PC-3 (cell line): Measurements from ENCODE around the gene TPX2. TPM values are rescaled to one million over a fixed set of nuclear protein-coding genes. Genes with fewer than 3 reads are reported as not detected.

Experiments used
- ATAC-seq: fragments of 200-7000 bp; cut with Tn5 transposase; 2 replicates; pipeline ENCODE4 v1.9.1; 2020; ENCODE audit warnings: mild to moderate bottlenecking, moderate library complexity
- BruUV-seq: library from RNA; stranded (reverse); fragments of 400-500 nt; replicated peaks from 2 replicates; lab custom pipeline; 2021; lab: Mats Ljungman, UMichigan
- CTCF ChIA-PET: fragments of 300-600 bp; sonication (Branson Sonifier 250); formaldehyde crosslinking; loops from one replicate; lab custom pipeline; 2022; ENCODE audit warnings: antibody characterized with exemption; lab: Charles Lee
- POLR2A ChIA-PET: fragments of 300-600 bp; sonication (Branson Sonifier 250); formaldehyde crosslinking; loops from one replicate; lab custom pipeline; 2022; ENCODE audit warnings: antibody characterized with exemption; ENCODE audit not compliant: unreplicated experiment; lab: Charles Lee
- DNase-seq: peaks from one replicate; pipeline ENCODE4 v3.0.0-alpha.2; 2015
- H2AFZ ChIP-seq: fragments of 300-600 bp; sonication (generic); 2 replicates; pipeline ENCODE4 v1.6.0; 2016; ENCODE audit warnings: antibody characterized with exemption, low read length
- H3F3A ChIP-seq: fragments of 300-600 bp; sonication (generic); one replicate; pipeline ENCODE4 v1.6.0; 2017; ENCODE audit warnings: antibody characterized with exemption, low read length, control low read depth, mild to moderate bottlenecking; ENCODE audit not compliant: unreplicated experiment
- H3K27ac ChIP-seq: fragments of 300-600 bp; sonication (generic); 2 replicates; pipeline ENCODE4 v1.5.1; 2016; ENCODE audit warnings: mild to moderate bottlenecking, low read length
- H3K27me3 ChIP-seq: fragments of 300-600 bp; sonication (generic); 2 replicates; pipeline ENCODE4 v1.6.1; 2016; ENCODE audit warnings: low read length, mixed read lengths
- H3K36me3 ChIP-seq: fragments of 300-600 bp; sonication (generic); 2 replicates; pipeline ENCODE4 v1.6.1; 2016; ENCODE audit warnings: low read depth, mixed run types, low read length, mixed read lengths
- H3K4me1 ChIP-seq: fragments of 300-600 bp; sonication (generic); 2 replicates; pipeline ENCODE4 v1.5.1; 2016; ENCODE audit warnings: low read length; ENCODE audit not compliant: insufficient read depth
- H3K4me2 ChIP-seq: fragments of 300-600 bp; sonication (generic); 2 replicates; pipeline ENCODE4 v1.6.0; 2016; ENCODE audit warnings: low read length
- H3K4me3 ChIP-seq: fragments of 300-600 bp; sonication (generic); 2 replicates; pipeline ENCODE4 v1.5.1; 2016; ENCODE audit warnings: mild to moderate bottlenecking, low read length, mixed read lengths
- H3K79me2 ChIP-seq: fragments of 300-600 bp; sonication (generic); 2 replicates; pipeline ENCODE4 v1.6.1; 2017; ENCODE audit warnings: low read length, mixed read lengths
- H3K9ac ChIP-seq: fragments of 300-600 bp; sonication (generic); 2 replicates; pipeline ENCODE4 v1.6.0; 2016; ENCODE audit warnings: mild to moderate bottlenecking, low read length
- H3K9me2 ChIP-seq: fragments of 300-600 bp; sonication (generic); replicated peaks from 2 replicates; pipeline ENCODE4 v1.6.1; 2016; ENCODE audit warnings: mixed run types, low read length, mixed read lengths
- H3K9me3 ChIP-seq: fragments of 300-600 bp; sonication (generic); 2 replicates; pipeline ENCODE4 v1.6.1; 2016; ENCODE audit warnings: low read length, mixed read lengths
- H4K20me1 ChIP-seq: fragments of 300-600 bp; sonication (generic); 2 replicates; pipeline ENCODE4 v1.6.1; 2016; ENCODE audit warnings: low read length, mixed read lengths
- CTCF ChIP-seq: fragments of 300-600 bp; sonication (generic); conservative IDR thresholded peaks from 2 replicates; pipeline ENCODE4 v1.5.1; 2017; ENCODE audit warnings: antibody characterized with exemption, low read depth, mild to moderate bottlenecking, low read length
- EZH2 ChIP-seq: fragments of 300-600 bp; sonication (generic); IDR thresholded peaks from one replicate; pipeline ENCODE4 v1.6.1; 2017; ENCODE audit warnings: antibody characterized with exemption, mild to moderate bottlenecking, low read length; ENCODE audit not compliant: unreplicated experiment
- EZH2phosphoT487 ChIP-seq: fragments of 300-600 bp; sonication (generic); IDR thresholded peaks from 2 replicates; pipeline ENCODE4 v1.6.1; 2018; ENCODE audit warnings: mild to moderate bottlenecking, antibody characterized with exemption, low read length, borderline replicate concordance
- intact Hi-C: fragments of 100-400 bp; cut with micrococcal nuclease; formaldehyde crosslinking; loops from 2 replicates; pipeline ENCODE4 v1.9.0; 2023
- total RNA-seq: library from RNA; depleted of rRNA; stranded (reverse); fragments of >200 nt; gene quantifications from 2 replicates; pipeline ENCODE4 v1.2.3, GENCODE V29; 2014; rRNA removed

Gene TPX2
- total RNA-seq, 1 experiment from 2014 or later = 128 TPM

- H3K36me3 ChIP-seq = no peaks in the 10 kb centered on the region
- ATAC-seq = peak; percentile 9; the same call in 1 of the 2 replicates
- no TSS peak for BruUV-seq
- intact Hi-C loops = no loop called here
- no peaks in the 10 kb centered on the region for H4K20me1 ChIP-seq
- TF ChIP-seq CTCF (no peak), EZH2phosphoT487 (no peak), EZH2 (no peak)
- H2AFZ ChIP-seq = no peak overlapping the region
- no peaks in the 10 kb centered on the region for H3F3A ChIP-seq
- H3K9me2 ChIP-seq = no peaks in the 10 kb centered on the region
- H3K4me2 ChIP-seq = no peak overlapping the region
- DNase-seq = peak; percentile 4
- peaks cover 12% of the 10 kb centered on the region for H3K27me3 ChIP-seq
- no peaks in the 10 kb centered on the region for H3K79me2 ChIP-seq
- H3K9ac ChIP-seq = no peak overlapping the region
- no peaks in the 10 kb centered on the region for H3K9me3 ChIP-seq
- POLR2A ChIA-PET = no interaction called here
- CTCF ChIA-PET = interaction anchor here (0.5 kb wide), 1 partner anchor 216 kb away, joined by 6 read pairs; no protein-coding TSS in a partner anchor
- H3K4me1 ChIP-seq = 0 out of 2 replicates have a peak, but pooled peaks cover 3% of the 10 kb centered on the region
- no peak overlapping the region for H3K27ac ChIP-seq
- no peak overlapping the region for H3K4me3 ChIP-seq
Measured at GRCh38 chr20:31849306-31849930, 110.3 kb downstream of the TPX2 start.

Other genes starting within 250 kb of the TPX2 start
- 99.5 and 125 TPM in 2 replicates for gene HM13, start 224.8 kb upstream of the TPX2 start, total RNA-seq
- gene ID1, start 134.0 kb upstream of the TPX2 start, total RNA-seq = 774 and 872 TPM in 2 replicates
- not detected in 2 replicates for gene COX4I2, start 101.4 kb upstream of the TPX2 start, total RNA-seq
- gene BCL2L1, start 16.4 kb upstream of the TPX2 start, total RNA-seq = 260 and 277 TPM in 2 replicates
- 1.7 TPM in 2 replicates for gene MYLK2, start 80.1 kb downstream of the TPX2 start, total RNA-seq
- not detected in 2 replicates for gene FOXS1, start 106.3 kb downstream of the TPX2 start, total RNA-seq
- not detected in 2 replicates for gene DUSP15, start 131.2 kb downstream of the TPX2 start, total RNA-seq
- gene TTLL9, start 131.3 kb downstream of the TPX2 start, total RNA-seq = not detected in 2 replicates
- 11.7 and 12.3 TPM in 2 replicates for gene PDRG1, start 212.8 kb downstream of the TPX2 start, total RNA-seq
- gene XKR7, start 228.9 kb downstream of the TPX2 start, total RNA-seq = not detected in 2 replicates